MCF 10A (cell line): ENCODE results near the gene VAMP4. TPM values are rescaled to one million over a fixed set of nuclear protein-coding genes. Genes with fewer than 3 reads are reported as not detected.
"Not testable (repeated sequence)": the region's sequence is repeated elsewhere in the genome, so short reads cannot be mapped to it uniquely, and the experiment has no call there.

ENCODE experiments used
- BruUV-seq: library from RNA; stranded (reverse); fragments of 400-500 nt; replicated peaks from 2 replicates; lab custom pipeline; 2021; lab: Mats Ljungman, UMichigan
- CTCF ChIA-PET: fragments of 300-600 bp; sonication (Branson Sonifier 250); formaldehyde crosslinking; extraction: SDS; loops from one replicate; lab custom pipeline; 2021; ENCODE audit warnings: antibody characterized with exemption, inconsistent platforms; lab: Yijun Ruan, JAX
- POLR2A ChIA-PET: fragments of 300-600, 350-650 bp; sonication (Branson Sonifier 250); formaldehyde crosslinking; extraction: SDS; loops from one replicate; lab custom pipeline; 2020; ENCODE audit warnings: antibody characterized with exemption, inconsistent platforms; lab: Yijun Ruan, JAX
- DNase-seq: peaks from one replicate; pipeline ENCODE4 v3.0.0-alpha.2; 2018; ENCODE audit not compliant: unreplicated experiment
- H3K27ac Mint-ChIP-seq: one replicate; pipeline ENCODE4 v1.8.0; 2022; ENCODE audit warnings: mild to moderate bottlenecking, low read depth, mixed read lengths; ENCODE audit not compliant: unreplicated experiment
- H3K27me3 Mint-ChIP-seq: one replicate; pipeline ENCODE4 v1.8.0; 2022; ENCODE audit warnings: mixed read lengths; ENCODE audit not compliant: insufficient read depth, unreplicated experiment
- H3K36me3 Mint-ChIP-seq: one replicate; pipeline ENCODE4 v1.8.0; 2022; ENCODE audit warnings: mild to moderate bottlenecking, moderate library complexity, mixed read lengths; ENCODE audit not compliant: insufficient read depth, unreplicated experiment
- H3K4me1 Mint-ChIP-seq: one replicate; pipeline ENCODE4 v1.8.0; 2022; ENCODE audit warnings: mixed read lengths; ENCODE audit not compliant: insufficient read depth, unreplicated experiment
- H3K4me3 Mint-ChIP-seq: one replicate; pipeline ENCODE4 v1.8.0; 2022; ENCODE audit warnings: mild to moderate bottlenecking, moderate library complexity, mixed read lengths; ENCODE audit not compliant: unreplicated experiment
- H3K9me3 Mint-ChIP-seq: one replicate; pipeline ENCODE4 v1.8.0; 2022; ENCODE audit warnings: mixed read lengths; ENCODE audit not compliant: unreplicated experiment
- intact Hi-C: fragments of 100-400 bp; cut with micrococcal nuclease; formaldehyde crosslinking; loops from 2 replicates; pipeline ENCODE4 v1.14.1; 2022
- total RNA-seq: library from RNA; stranded (reverse); gene quantifications from 2 replicates; pipeline ENCODE4 v1.2.3, GENCODE V29; 2022
- TF ChIP-seq, protein P1 (sequence below): fragments of 200-600 bp; IDR thresholded peaks from one replicate; pipeline ENCODE4 v1.8.0; 2022; ENCODE audit warnings: antibody characterized with exemption, mild to moderate bottlenecking; ENCODE audit not compliant: unreplicated experiment

VAMP4 gene
- total RNA-seq, 1 experiment from 2014 or later = 20.2 TPM

DNA sequence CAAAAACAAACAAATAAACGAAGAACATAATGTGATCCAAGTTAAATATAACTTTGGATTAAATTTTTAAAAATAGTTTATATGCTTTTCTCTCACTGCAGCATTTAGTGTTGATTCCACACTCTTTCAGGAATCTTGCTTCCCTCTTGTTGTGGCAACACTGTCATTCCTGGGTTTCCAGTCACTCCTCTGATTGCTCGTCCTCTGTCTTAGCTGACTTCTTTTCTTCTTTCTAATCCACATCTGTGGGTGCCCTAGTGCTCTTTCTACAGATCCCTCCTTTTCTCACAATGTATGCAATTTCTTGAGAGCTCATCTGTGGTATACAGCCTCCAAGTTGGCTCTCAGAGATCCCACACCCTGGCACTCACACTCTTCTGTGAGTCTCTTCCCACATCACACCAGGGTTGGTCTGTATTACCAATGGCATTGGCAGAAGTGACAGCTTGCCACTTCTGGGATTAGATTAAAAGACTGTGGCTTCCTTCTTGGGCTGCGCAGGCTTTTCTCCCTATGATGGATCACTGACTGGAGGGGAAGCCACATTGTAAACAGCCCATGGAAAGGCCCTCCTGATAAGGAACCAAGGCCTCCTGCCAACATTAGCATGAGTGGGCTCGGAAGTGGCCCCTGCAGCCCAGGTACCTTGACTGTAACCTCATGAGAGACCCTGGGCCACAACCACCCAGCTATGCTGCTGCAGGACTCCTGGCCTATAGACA is 77.8 kb downstream of the VAMP4 start:
- H3K36me3 Mint-ChIP-seq = peaks cover 5% of the 10 kb centered on the region
- no peak overlapping the region for H3K4me3 Mint-ChIP-seq
- POLR2A ChIA-PET = interaction anchor here (0.6 kb wide), 1 partner anchor 221 kb away, joined by 3 read pairs; no protein-coding TSS in a partner anchor
- no peak overlapping the region for H3K27ac Mint-ChIP-seq
- BruUV-seq = no TSS peak
- intact Hi-C loops = no loop called here
- TF ChIP-seq, protein P1, sequence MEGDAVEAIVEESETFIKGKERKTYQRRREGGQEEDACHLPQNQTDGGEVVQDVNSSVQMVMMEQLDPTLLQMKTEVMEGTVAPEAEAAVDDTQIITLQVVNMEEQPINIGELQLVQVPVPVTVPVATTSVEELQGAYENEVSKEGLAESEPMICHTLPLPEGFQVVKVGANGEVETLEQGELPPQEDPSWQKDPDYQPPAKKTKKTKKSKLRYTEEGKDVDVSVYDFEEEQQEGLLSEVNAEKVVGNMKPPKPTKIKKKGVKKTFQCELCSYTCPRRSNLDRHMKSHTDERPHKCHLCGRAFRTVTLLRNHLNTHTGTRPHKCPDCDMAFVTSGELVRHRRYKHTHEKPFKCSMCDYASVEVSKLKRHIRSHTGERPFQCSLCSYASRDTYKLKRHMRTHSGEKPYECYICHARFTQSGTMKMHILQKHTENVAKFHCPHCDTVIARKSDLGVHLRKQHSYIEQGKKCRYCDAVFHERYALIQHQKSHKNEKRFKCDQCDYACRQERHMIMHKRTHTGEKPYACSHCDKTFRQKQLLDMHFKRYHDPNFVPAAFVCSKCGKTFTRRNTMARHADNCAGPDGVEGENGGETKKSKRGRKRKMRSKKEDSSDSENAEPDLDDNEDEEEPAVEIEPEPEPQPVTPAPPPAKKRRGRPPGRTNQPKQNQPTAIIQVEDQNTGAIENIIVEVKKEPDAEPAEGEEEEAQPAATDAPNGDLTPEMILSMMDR = no peak
- DNase-seq = no peak
- no peaks in the 10 kb centered on the region for H3K9me3 Mint-ChIP-seq
- no peaks in the 10 kb centered on the region for H3K4me1 Mint-ChIP-seq
- no peaks in the 10 kb centered on the region for H3K27me3 Mint-ChIP-seq
- CTCF ChIA-PET = interaction anchor here (0.8 to 1.6 kb wide), 4 partner anchors 10 to 19 kb away, joined by 3 to 8 read pairs (median 4); no protein-coding TSS in a partner anchor

DNA sequence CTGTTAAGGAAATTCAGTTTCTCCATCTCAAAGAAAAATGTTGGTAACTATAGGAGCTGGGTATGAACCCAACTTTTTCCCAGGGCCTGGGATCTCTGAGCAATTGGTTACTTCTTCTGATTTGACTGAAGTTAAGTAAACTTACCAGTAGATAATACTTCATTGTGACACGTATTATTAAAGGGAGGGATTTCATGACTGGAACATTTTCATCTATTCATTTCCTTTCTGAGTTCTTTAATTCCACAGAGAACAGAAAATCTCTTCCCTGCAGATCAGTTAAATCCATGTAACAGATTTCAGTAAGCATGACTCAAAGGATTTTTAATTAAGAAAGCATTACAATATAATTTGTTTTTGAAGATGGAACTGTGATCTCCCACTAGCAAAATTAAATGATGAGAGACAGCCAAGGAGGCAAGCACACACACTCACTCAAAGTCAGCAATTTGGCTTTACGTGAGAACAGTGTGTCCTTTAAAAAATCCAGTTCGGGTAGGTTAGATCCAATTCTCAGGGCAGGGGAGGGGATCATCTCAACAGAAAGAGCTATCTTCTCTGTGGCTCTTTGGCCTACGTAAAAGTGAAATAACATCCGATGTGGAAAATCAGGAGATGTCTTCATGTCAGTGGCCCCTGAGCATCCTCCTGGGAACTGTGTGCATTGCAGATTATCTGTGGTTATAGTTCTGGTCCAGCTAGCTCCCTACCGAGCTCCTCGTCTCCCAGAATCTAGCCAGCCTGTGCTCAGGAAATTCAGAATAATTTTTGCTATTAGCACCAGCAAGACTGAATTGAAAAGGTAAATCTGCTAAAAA is 78.6 kb downstream of the VAMP4 start:
- Mint-ChIP-seq H3K27me3 (no peaks in the 10 kb centered on the region), H3K4me3 (no peak overlapping the region), H3K27ac (no peak overlapping the region), H3K9me3 (no peaks in the 10 kb centered on the region), H3K36me3 (peaks cover 5% of the 10 kb centered on the region), H3K4me1 (no peaks in the 10 kb centered on the region)
- intact Hi-C loops = no loop called here
- TF ChIP-seq, protein P1 = no peak
- BruUV-seq = no TSS peak
- DNase-seq = no peak
- CTCF ChIA-PET = interaction anchor here (0.8 to 1.6 kb wide), 6 partner anchors 9 to 28 kb away, joined by 3 to 8 read pairs (median 4); no protein-coding TSS in a partner anchor
- POLR2A ChIA-PET = no interaction called here

GRCh38 chr1:171661076-171661650 is 80.7 kb downstream of the VAMP4 start:
- CTCF ChIA-PET = interaction anchor here (0.9 to 1.1 kb wide), 3 partner anchors 16 to 78 kb away, joined by 3 to 4 read pairs (median 3); no protein-coding TSS in a partner anchor
- no peak overlapping the region for H3K4me3 Mint-ChIP-seq
- intact Hi-C loops = no loop called here
- no peaks in the 10 kb centered on the region for H3K9me3 Mint-ChIP-seq
- H3K36me3 Mint-ChIP-seq = peaks cover 5% of the 10 kb centered on the region
- POLR2A ChIA-PET = no interaction called here
- H3K4me1 Mint-ChIP-seq = no peaks in the 10 kb centered on the region
- H3K27ac Mint-ChIP-seq = no peak overlapping the region
- BruUV-seq = no TSS peak
- H3K27me3 Mint-ChIP-seq = no peaks in the 10 kb centered on the region
- TF ChIP-seq, protein P1 = no peak
- no peak for DNase-seq

- H3K9me3 Mint-ChIP-seq, H3K27ac Mint-ChIP-seq, H3K36me3 Mint-ChIP-seq, H3K4me1 Mint-ChIP-seq, intact Hi-C loops, DNase-seq, H3K4me3 Mint-ChIP-seq, BruUV-seq: not testable (repeated sequence)
- ChIA-PET POLR2A (interaction anchor here (1.1 to 1.2 kb wide), 2 partner anchors 10 to 52 kb away, joined by 3 read pairs; no protein-coding TSS in a partner anchor), CTCF (interaction anchor here (0.6 to 6.2 kb wide), 4 partner anchors 11 to 329 kb away, joined by 3 to 33 read pairs (median 3); no protein-coding TSS in a partner anchor)
- H3K27me3 Mint-ChIP-seq = peaks cover 21% of the 10 kb centered on the region
These were observed 85.7 kb downstream of the VAMP4 start for GRCh38 chr1:171656206-171656605.
